Stimulated activated CD4-positive, alpha-beta T cell treated with anti-CD3 and anti-CD28 coated beads, Interleukin-2, amount 100 ng/mL, for 24 hours (primary cell): Measurements from ENCODE around the gene SLC41A3.
"Not testable (repeated sequence)": the region's sequence is repeated elsewhere in the genome, so short reads cannot be mapped to it uniquely, and the experiment has no call there.

Source experiments
- DNase-seq, 2 donors: peaks; one replicate each; pipeline ENCODE4 v3.0.0-alpha.2; 2020

Gene SLC41A3

DNA sequence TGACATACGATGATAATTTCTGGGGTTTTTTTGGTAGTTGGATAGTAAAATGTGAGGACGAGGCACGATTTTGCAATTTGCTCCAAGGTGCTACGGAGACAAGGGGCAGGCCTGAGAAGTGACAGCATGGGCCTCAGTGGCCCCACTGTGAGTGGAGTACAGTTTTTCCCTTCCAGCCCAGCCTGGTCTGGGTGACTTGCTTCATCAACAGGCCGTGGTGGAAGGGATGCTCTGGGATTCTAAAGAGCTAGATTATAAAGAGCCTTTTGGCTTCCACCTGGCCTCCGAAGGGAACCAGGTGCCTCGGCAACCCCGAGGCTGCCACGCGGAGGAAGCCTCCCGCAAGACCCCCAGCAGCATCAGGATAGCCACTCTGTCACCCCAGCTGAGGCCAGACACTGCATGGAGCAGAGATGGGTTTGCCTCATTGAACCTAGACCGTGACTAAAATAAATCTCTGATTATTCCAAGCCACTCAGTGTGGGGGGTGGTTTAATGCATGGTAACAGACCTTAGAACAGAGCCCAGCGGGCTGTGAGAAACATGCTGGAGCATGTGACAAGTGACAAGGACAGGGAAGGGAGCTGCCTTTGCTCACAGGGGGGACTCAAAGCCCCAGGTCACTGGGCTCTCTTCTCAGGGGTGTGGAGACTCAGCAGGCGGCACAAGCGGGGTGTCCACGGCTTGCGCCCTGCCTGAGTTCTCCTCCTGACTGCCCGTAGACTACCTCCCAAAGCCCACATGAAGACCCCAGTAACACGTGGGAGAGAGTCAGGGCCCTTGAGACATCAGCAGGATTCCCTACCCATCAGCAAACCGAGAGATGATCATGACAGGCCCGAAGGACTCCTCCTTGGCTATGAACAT is 22.6 kb upstream of the SLC41A3 start:
- DNase-seq, result no peak

GRCh38 chr3:126105691-126106187 is 21.8 kb upstream of the SLC41A3 start:
- no peak for DNase-seq

DNA sequence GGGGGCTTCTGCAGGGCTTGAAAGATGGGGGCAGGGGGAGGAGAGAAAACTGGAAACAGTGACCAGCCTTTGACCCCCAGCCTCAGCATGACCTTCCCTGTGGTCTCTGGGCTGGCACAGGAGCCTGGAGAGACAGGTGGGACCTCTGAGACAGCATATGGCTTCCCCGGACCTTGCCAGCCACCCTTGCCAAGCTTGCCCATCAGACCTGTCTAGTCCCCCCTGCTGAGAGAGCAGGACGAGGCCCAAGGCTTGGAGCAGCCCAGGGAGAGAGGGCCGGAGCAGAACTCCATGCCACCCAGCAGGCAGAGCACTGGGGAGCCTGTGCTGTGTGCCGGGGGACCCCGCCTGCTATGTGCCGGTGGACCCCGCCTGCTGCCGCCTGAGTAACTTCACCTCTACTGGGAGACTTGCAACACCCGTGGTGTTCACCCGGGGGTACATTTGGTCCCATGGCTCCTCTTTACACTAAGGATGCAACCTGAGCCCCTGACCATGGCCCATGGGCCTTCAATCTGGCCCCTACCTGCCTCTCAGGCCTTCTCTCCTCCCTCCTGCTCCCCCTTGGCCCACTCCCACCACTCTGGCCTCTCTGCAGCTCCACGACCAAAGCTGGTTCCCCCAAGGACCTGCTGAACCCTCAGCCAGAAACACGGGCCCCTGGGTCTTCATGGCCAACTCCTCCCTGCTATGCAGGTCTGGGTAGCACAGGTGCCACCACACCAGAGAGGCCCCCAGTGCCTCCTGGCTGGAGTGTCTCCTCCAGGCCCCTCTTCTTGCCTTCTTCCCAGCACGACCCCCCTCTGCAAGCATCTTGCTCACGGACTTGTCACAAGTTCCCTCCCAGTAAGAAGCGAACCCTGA is 21.1 kb upstream of the SLC41A3 start:
- DNase-seq, result no peak

GRCh38 chr3:126104028-126104635 is 20.2 kb upstream of the SLC41A3 start:
- DNase-seq, result no peak

GRCh38 chr3:126103121-126104027 is 19.4 kb upstream of the SLC41A3 start:
- no peak for DNase-seq

GRCh38 chr3:126102530-126102951 is 18.6 kb upstream of the SLC41A3 start:
- DNase-seq, result no peak

DNA sequence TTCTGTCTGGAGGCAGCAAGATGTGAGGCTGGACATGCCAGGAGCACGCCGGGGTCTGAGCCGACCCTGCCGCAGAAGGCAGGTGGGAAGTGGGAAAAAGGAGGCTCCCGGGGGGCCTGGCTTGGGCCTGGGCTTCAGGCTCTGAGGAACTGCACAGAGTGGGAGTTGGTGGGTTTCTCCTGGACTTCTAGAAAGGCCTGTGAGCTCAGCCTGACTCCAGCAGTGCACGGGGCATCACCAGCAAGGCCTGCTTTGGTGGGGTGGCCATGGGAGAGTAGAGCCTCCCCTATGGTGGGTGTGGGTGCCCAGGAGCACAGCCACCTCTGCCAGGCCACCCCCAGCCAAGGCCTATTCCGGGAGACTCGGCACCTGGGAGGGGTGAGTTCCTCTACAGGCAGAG is 18.1 kb upstream of the SLC41A3 start:
- DNase-seq, result no peak

DNA sequence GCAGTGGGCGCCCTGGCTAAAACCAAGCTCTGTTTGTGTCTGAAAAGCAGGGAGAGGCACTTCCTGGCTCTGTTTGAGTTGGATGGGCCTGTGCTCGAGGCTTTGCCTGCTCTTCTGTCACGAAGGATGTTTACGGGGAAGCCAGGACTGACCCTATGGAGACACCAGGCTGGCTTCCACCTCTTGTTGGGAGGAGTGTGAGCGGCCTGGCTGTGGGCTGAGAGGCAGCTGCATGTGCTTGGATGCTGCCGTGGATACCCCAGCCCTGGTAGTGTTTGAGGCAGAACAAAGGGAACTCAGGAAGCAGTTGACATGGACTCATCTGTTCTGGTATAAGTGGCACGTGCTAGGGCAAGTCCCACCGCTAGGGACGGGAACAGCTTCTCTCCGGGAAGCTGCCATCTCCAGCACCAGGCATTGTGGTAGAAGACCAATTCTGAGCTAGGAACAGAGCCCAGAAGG is 17.6 kb upstream of the SLC41A3 start:
- DNase-seq, result no peak

DNA sequence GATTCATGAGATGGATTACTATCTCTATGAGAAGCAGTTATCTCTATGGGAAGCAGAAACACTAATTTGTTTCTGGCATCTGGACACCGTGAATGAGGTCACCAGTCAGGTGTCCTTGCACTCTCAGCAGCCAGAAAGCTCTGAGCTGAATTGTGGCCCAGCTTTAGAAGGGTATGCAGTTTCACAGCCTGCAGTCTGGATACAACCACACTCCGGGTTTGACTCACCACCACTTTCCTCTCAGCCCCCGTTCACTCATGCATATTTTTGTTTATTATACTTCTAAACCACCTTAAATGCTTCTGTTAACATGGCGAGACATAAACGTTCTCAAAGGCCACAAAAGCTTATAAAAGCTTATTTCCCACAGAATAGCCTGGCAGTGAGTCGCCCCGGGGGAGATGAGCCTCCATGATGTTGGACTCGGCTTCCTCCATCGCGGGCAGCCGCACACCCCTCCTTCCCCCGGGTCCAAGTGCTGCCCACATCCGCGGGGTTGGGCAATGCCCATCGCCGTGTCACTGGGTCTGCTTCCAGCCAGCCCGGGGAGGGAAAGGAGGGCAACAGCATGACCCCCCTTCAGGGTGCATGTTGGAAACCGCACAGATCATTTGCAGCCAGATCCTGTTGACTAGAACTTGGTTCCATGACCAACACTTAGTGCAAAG is 16.8 kb upstream of the SLC41A3 start:
- DNase-seq, result no peak

GRCh38 chr3:126100269-126100633 is 16.3 kb upstream of the SLC41A3 start:
- no peak for DNase-seq

- DNase-seq, result no peak
Observed at GRCh38 chr3:126098391-126098858, 14.5 kb upstream of the SLC41A3 start.

GRCh38 chr3:126097801-126098200 is 13.9 kb upstream of the SLC41A3 start:
- no peak for DNase-seq

DNA sequence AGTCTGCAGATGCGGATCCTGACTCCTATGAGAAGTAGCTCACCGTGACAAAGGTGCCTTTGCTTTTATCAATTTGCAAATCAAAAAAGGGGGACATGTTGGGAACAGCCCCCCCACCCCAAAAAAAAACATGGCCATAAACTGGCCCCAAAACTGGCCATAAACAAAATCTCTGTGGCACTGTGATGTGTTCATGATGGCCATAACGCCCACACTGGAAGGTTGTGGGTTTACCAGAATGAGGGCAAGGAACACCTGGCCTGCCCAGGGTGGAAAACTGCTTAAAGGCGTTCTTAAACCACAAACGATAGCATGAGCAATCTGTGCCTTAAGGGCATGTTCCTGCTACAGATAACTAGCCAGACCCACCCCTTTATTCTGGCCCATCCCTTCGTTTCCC is 12.3 kb upstream of the SLC41A3 start:
- DNase-seq, result not testable (repeated sequence)

DNA sequence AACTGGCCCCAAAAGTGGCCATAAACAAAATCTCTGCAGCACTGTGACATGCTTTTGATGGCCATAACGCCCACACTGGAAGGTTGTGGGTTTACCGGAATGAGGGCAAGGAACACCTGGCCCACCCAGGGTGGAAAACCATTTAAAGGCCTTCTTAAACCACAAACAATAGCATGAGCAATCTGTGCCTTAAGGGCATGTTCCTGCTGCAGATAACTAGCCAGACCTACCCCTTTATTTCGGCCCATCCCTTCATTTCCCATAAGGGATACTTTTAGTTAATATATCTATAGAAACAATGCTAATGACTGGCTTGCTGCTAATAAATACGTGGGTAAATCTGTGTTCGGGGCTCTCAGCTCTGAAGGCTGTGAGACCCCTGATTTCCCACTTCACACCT is 8.2 kb upstream of the SLC41A3 start:
- DNase-seq, result not testable (repeated sequence)

- no peak for DNase-seq
Observed at GRCh38 chr3:126087552-126088175, 3.7 kb upstream of the SLC41A3 start.

DNA sequence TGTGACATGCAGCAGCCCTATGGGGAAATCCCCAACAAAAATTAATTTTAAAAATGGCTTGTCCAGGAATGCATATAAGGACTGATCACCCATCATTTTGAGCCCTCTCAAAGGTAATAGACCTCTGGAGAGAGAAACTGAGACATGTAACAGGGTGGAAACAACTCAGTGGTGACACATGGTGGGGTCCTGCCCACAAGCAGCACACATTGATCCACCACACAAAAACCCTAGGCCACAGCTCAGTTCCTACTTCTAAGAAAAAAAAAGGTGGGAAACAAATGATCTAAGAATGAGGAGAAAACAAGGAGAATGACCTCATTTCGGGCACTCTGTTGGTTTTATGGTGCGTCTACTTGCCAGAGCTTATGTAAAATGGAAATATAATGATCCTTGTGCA is 1.9 kb upstream of the SLC41A3 start:
- no peak for DNase-seq

- DNase-seq, result no peak
Observed at GRCh38 chr3:126085276-126085675, 1.4 kb upstream of the SLC41A3 start.

- DNase-seq, result no peak
Observed at GRCh38 chr3:126084768-126085180, 850 bp upstream of the SLC41A3 start.

DNA sequence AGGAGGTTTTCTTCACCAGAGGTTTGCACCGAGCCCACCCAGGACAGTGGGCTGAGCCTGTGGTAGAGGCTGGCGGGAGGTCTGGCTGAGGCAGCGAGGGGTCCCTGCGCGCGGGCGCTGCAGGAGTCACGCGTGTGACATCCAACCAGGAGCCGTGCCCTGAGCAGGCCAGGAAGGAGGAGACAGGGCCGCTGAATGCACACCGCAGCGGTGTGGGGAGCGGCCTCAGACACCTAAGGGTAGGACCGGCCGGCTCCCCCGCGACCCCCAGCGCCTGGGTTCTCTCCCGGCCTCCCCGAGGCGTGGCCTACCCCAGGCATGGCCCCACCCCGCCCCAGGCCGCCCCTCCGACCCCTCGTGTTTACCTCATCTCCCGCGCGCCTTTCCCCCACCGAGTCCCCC is 412 bp downstream of the SLC41A3 start:
- DNase-seq, result peak; percentile 51 to 61

DNA sequence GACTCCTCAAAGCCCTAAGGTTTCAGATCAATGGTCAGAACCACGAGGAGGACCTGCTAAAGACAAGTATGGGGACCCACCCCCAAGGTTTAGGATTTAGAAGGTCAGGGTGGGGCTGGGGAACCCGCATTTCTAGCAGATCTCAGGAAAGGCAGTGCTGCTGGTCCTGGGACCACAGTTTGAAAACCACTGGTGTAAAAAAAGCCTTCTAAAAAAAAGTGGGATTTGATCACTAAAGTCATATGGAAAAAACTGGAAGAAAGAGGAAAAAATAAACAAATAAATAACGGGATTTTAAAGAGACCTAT is 832 bp downstream of the SLC41A3 start:
- no peak for DNase-seq
